GM19240 (cell line): Measurements from ENCODE around the gene DDIT4.

ENCODE experiments used
- DNase-seq: peaks from one replicate; pipeline ENCODE4 v3.0.0; 2011; ENCODE audit warnings: low spot score; ENCODE audit not compliant: insufficient read length

Gene DDIT4

GRCh38 chr10:72316386-72316700 lies 42.6 kb downstream of the DDIT4 start:
- no peak for DNase-seq

- no peak for DNase-seq
These were observed 43.2 kb downstream of the DDIT4 start for GRCh38 chr10:72316748-72317435.

- DNase-seq, result no peak
These were observed 44.9 kb downstream of the DDIT4 start for GRCh38 chr10:72318418-72319262.

GRCh38 chr10:72319416-72320254 lies 45.9 kb downstream of the DDIT4 start:
- DNase-seq, result peak; percentile 74

- peak; percentile 82 for DNase-seq
These were observed 47.0 kb downstream of the DDIT4 start for GRCh38 chr10:72320676-72321247.

GRCh38 chr10:72321248-72322029 lies 47.7 kb downstream of the DDIT4 start:
- no peak for DNase-seq

- DNase-seq, result no peak
These were observed 48.2 kb downstream of the DDIT4 start for GRCh38 chr10:72322030-72322279.

- no peak for DNase-seq
These were observed 48.7 kb downstream of the DDIT4 start for GRCh38 chr10:72322280-72323058.

GRCh38 chr10:72323108-72323749 lies 49.5 kb downstream of the DDIT4 start:
- no peak for DNase-seq

GRCh38 chr10:72323771-72324191 lies 50.1 kb downstream of the DDIT4 start:
- no peak for DNase-seq
